Spleen (tissue), 11 donors: Measurements from ENCODE around the gene FRMD4A. TPM values are rescaled to one million over a fixed set of nuclear protein-coding genes. Genes with fewer than 3 reads are reported as not detected.
"Not testable (repeated sequence)": the region's sequence is repeated elsewhere in the genome, so short reads cannot be mapped to it uniquely, and the experiment has no call there.

Source experiments
- DNase-seq: peaks from one replicate; pipeline ENCODE4 v3.0.0-alpha.2; 2020
- H3K27ac ChIP-seq, 8 donors: fragments of 200-600 bp; sonication (generic) in 7 of 8; 1 replicate in 4 of 8; 2 replicates in 4 of 8; pipeline versions ENCODE4 v1.5.0 to v1.8.0; 2016 to 2021; ENCODE audit warnings: inconsistent platforms in 4 of 8, mild to moderate bottlenecking in 4 of 8, moderate library complexity in 1 of 8
- H3K27me3 ChIP-seq, 7 donors: fragments of 200-600 bp; sonication (generic) in 6 of 7; replicated peaks in 1 of 7; 1 replicate in 4 of 7; 2 replicates in 3 of 7; pipeline versions ENCODE4 v1.5.0 to v1.8.0; 2016 to 2021; ENCODE audit warnings: inconsistent platforms in 3 of 7, mild to moderate bottlenecking in 1 of 7
- H3K36me3 ChIP-seq, 6 donors: fragments of 200-600 bp; sonication (generic) in 5 of 6; 1 replicate in 4 of 6; 2 replicates in 2 of 6; pipeline versions ENCODE4 v1.5.0 to v1.8.0; 2016 to 2021; ENCODE audit warnings: inconsistent platforms in 2 of 6
- H3K4me1 ChIP-seq, 6 donors: fragments of 200-600 bp; sonication (generic) in 5 of 6; 1 replicate in 3 of 6; 2 replicates in 3 of 6; pipeline versions ENCODE4 v1.5.0 to v1.8.0; 2016 to 2021; ENCODE audit warnings: inconsistent platforms in 3 of 6
- H3K4me3 ChIP-seq, 8 donors: fragments of 200-600 bp; sonication (generic) in 7 of 8; 1 replicate in 4 of 8; 2 replicates in 4 of 8; pipeline versions ENCODE4 v1.5.0 to v1.8.0; 2016 to 2021; ENCODE audit warnings: inconsistent platforms in 4 of 8, mild to moderate bottlenecking in 4 of 8, moderate library complexity in 2 of 8
- H3K9me3 ChIP-seq, 8 donors: fragments of 200-600 bp; sonication (generic) in 7 of 8; 1 replicate in 4 of 8; 2 replicates in 4 of 8; pipeline versions ENCODE4 v1.5.0 to v1.8.0; 2016 to 2021; ENCODE audit warnings: inconsistent platforms in 4 of 8
- CTCF ChIP-seq, 11 experiments: fragments of 200-600 bp in 7 of 11; fragments of 450-650 bp in 4 of 11; sonication (generic) in 4 of 11; IDR thresholded peaks in 8 of 11; conservative IDR thresholded peaks in 3 of 11; 1 replicate in 7 of 11; 2 replicates in 4 of 11; pipeline versions ENCODE4 v1.4.0 to v1.8.0; 2016 to 2021; ENCODE audit warnings: antibody characterized with exemption in 11 of 11, inconsistent platforms in 4 of 11, mild to moderate bottlenecking in 1 of 11
- POLR2A ChIP-seq, 3 donors: fragments of 450-650 bp; IDR thresholded peaks; one replicate each; pipeline ENCODE4 v1.5.1; 2017; ENCODE audit warnings: antibody characterized with exemption in 3 of 3, mild to moderate bottlenecking in 1 of 3
- POLR2AphosphoS5 ChIP-seq, 3 donors: sonication (generic); formaldehyde crosslinking; IDR thresholded peaks; one replicate each; pipeline ENCODE4 v1.5.1; 2017; ENCODE audit warnings: antibody characterized with exemption in 3 of 3
- WGBS, 5 donors: extraction: QIAGEN DNeasy Blood & Tissue Kit in 3 of 5; methylation state at CpG; one replicate each; pipeline versions ENCODE4 v1.1.5 to v1.1.7; 2013 to 2018; 5-methylcytosine and 5-hydroxymethylcytosine counted together
- intact Hi-C: fragments of 100-400 bp; cut with DNase I; formaldehyde crosslinking; loops from one replicate; pipeline ENCODE4 v1.15.0; 2023; ENCODE audit warnings: low total_unique reads
- polyA plus RNA-seq, 3 donors: library from polyadenylated mRNA; stranded (reverse); fragments of 200-250 nt; gene quantifications; one replicate each; pipeline ENCODE4 v1.2.1, GENCODE V29; 2013
- total RNA-seq, 7 donors: library from RNA; depleted of rRNA in 3 of 7; stranded (reverse); fragments of >200 nt in 3 of 7; fragmentation: NEBNext Ultra II Directional in 4 of 7; extraction: Animal tissue kit (Norgen Biotek cat#: 25700) in 4 of 7; gene quantifications; one replicate each; pipeline versions ENCODE4 v1.1.0 to v1.2.1, GENCODE V29; 2016 to 2021
- donor health status: healthy with polysubstance abuse.
- donor health status: DM: no; HTN: no; CAD: no; lungs with moderate emphysema.
- donor health status: DM: no; HTN: no; CAD: no.
- donor health status: Bipolar disorder and iron deficiency.
- donor health status: healthy.
- donor health status: DM: no; HTN: no; CAD: no.
- donor health status: DM: yes; HTN: yes; CAD: no.

FRMD4A gene
- total and polyA plus RNA-seq, 10 donors = 9.2 to 141 (median 80.5) TPM

GRCh38 chr10:13957856-13958255, 372.9 kb downstream of the FRMD4A start:
- DNase-seq = no peak
- H3K36me3 ChIP-seq = no peaks in the 10 kb centered on the region
- H3K4me1 ChIP-seq = peaks cover 0 to 12% (median 3%) of the 10 kb centered on the region in 6 donors
- no peak for TF ChIP-seq POLR2AphosphoS5 (IDR thresholded peaks at IDR 0.05)
- no peak for TF ChIP-seq POLR2A (IDR thresholded peaks at IDR 0.05)
- no peak for TF ChIP-seq CTCF (IDR thresholded peaks at IDR 0.05 in 8 of 11, conservative IDR thresholded peaks at IDR 0.05 in 3 of 11)
- H3K27me3 ChIP-seq = peaks cover 0 to 5% (median 0%) of the 10 kb centered on the region in 7 donors
- intact Hi-C loops = no loop called here
- 76 to 85% (median 81%) methylated on average over 9 of the region's 9 CpGs for WGBS, 5 donors
- H3K4me3 ChIP-seq = no peak overlapping the region
- H3K27ac ChIP-seq = peak overlapping the region in 3 of 8 donors; percentile 30 to 62 (median 37)
- H3K9me3 ChIP-seq = no peaks in the 10 kb centered on the region

- no peaks in the 10 kb centered on the region for H3K36me3 ChIP-seq
- H3K4me1 ChIP-seq = peaks cover 0 to 12% (median 3%) of the 10 kb centered on the region in 6 donors
- H3K27me3 ChIP-seq = peaks cover 0 to 5% (median 0%) of the 10 kb centered on the region in 7 donors
- WGBS, 5 donors = 64 to 79% (median 73%) methylated on average over 8 of the region's 8 CpGs
- DNase-seq = no peak
- intact Hi-C loops = no loop called here
- H3K4me3 ChIP-seq = no peak overlapping the region
- peak overlapping the region in 7 of 8 donors; percentile 1 to 69 (median 59) for H3K27ac ChIP-seq
- TF ChIP-seq CTCF (IDR thresholded peaks at IDR 0.05 in 8 of 11, conservative IDR thresholded peaks at IDR 0.05 in 3 of 11) (peak in 7 of 11 experiments; percentile 15 to 42 (median 19)), POLR2AphosphoS5 (IDR thresholded peaks at IDR 0.05) (peak in 1 of 3 donors; percentile 50), POLR2A (IDR thresholded peaks at IDR 0.05) (no peak)
- H3K9me3 ChIP-seq = no peaks in the 10 kb centered on the region
These were observed 373.9 kb downstream of the FRMD4A start for GRCh38 chr10:13956826-13957225.

GRCh38 chr10:13955409-13956068, 375.2 kb downstream of the FRMD4A start:
- Histone ChIP-seq H3K4me1 (peaks cover 0 to 10% (median 3%) of the 10 kb centered on the region in 6 donors), H3K4me3 (no peak overlapping the region), H3K9me3 (no peaks in the 10 kb centered on the region), H3K27ac (peak overlapping the region in 2 of 8 donors; percentile 59 to 62), H3K36me3 (no peaks in the 10 kb centered on the region), H3K27me3 (peaks cover 0 to 5% (median 0%) of the 10 kb centered on the region in 7 donors)
- TF ChIP-seq POLR2AphosphoS5 (IDR thresholded peaks at IDR 0.05) (no peak), CTCF (IDR thresholded peaks at IDR 0.05 in 8 of 11, conservative IDR thresholded peaks at IDR 0.05 in 3 of 11) (no peak), POLR2A (IDR thresholded peaks at IDR 0.05) (no peak)
- 77 to 95% (median 83%) methylated on average over 7 of the region's 7 CpGs for WGBS, 5 donors
- intact Hi-C loops = no loop called here
- no peak for DNase-seq

GRCh38 chr10:13954195-13954594, 376.5 kb downstream of the FRMD4A start:
- DNase-seq, H3K36me3 ChIP-seq, H3K27ac ChIP-seq, intact Hi-C loops, H3K9me3 ChIP-seq, H3K4me1 ChIP-seq, H3K27me3 ChIP-seq, H3K4me3 ChIP-seq: not testable (repeated sequence)
- 82 to 95% (median 88%) methylated on average over 8 of the region's 8 CpGs for WGBS, 5 donors
